HG03378 (cell line): Measurements from ENCODE around the gene ATP4B.
"Not testable (repeated sequence)": the region's sequence is repeated elsewhere in the genome, so short reads cannot be mapped to it uniquely, and the experiment has no call there.

Experiments
- ATAC-seq: cut with Tn5 transposase; IDR thresholded peaks from one replicate; pipeline ENCODE4 v1.9.1; 2021; ENCODE audit warnings: mild to moderate bottlenecking, moderate library complexity; ENCODE audit not compliant: unreplicated experiment

ATP4B gene

DNA sequence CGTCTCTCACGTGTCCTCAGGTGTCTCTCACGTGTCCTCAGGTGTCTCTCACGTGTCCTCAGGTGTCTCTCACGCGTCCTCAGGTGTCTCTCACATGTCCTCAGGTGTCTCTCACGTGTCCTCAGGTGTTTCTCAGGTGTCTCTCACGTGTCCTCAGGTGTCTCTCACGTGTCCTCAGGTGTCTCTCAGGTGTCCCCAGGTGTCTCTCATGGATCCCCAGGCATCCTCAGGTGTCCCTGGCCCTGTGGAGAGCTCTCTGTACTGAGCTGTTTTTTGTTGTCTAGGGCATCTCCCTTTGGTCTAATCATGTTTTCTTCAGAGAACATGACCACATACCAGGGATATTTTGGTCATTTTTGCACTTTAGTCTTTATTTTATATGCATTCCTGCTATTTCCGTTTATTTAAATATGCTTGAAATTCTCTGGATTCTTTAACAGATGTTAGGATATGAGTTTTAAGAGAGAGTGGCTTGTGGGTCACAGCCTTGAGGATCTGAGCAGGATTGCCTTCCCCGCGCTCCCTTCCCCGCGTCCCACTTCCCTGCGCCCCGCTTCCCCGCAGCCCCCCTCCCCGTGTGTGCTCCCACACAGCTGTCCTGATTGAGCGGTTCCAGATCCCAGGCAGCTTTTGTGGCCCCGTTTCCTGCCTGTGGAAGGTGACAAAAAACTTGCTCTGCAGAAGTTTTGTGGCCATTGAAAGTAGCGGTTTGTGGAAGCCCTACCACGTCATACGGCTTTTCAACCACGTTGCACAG is 31.9 kb downstream of the ATP4B start:
- ATAC-seq = no peak

DNA sequence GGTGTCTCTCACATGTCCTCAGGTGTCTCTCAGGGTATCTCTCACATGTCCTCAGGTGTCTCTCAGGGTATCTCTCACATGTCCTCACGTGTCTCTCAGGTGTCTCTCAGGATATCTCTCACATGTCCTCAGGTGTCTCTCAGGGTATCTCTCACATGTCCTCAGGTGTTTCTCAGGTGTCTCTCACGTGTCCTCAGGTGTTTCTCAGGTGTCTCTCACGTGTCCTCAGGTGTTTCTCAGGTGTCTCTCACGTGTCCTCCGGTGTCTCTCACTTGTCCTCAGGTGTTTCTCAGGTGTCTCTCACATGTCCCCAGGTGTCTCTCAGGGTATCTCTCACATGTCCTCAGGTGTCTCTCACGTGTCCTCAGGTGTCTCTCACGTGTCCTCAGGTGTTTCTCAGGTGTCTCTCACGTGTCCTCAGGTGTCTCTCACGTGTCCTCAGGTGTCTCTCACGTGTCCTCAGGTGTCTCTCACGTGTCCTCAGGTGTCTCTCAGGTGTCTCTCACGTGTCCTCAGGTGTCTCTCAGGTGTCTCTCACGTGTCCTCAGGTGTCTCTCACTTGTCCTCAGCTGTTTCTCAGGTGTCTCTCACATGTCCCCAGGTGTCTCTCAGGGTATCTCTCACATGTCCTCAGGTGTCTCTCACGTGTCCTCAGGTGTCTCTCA is 33.2 kb downstream of the ATP4B start:
- not testable (repeated sequence) for ATAC-seq

- ATAC-seq = no peak
Observed at GRCh38 chr13:113624235-113624587, 33.8 kb downstream of the ATP4B start.

DNA sequence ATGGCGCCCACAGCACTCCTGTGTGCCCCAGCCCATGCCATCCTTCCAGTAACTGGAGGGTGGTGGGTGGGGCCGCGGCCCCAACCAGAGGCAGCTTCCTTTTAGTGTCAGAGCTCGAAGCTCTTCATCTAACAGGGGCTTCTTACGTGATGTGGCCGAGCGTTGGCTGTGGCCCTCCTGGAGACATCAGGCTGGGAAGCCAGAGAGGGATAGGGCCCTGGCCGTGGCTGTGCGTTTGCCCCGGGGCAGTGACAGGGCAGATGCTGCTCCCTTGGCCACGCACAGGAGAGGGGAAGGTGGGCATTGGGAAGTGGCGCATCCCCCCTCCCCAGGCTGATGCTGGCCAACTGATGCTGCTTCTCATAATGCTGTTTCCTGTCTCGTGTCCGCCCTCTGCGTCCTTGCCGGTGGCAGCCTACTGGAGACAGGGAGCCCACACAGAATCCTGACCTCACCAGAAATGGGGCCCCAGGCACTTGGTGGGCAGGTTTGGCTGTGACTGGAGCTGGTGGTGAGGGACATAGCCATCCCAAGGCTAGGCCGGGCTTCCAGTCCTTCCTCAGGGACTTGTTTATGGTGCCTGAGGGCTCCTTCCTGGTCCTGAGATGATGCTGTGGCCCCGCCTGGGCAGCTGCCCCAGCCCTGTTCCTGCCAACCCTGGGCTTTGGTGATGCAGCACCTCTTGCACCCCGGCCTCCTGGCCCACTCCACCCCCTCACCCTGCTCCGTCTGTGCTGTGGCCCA is 34.3 kb downstream of the ATP4B start:
- ATAC-seq = no peak

DNA sequence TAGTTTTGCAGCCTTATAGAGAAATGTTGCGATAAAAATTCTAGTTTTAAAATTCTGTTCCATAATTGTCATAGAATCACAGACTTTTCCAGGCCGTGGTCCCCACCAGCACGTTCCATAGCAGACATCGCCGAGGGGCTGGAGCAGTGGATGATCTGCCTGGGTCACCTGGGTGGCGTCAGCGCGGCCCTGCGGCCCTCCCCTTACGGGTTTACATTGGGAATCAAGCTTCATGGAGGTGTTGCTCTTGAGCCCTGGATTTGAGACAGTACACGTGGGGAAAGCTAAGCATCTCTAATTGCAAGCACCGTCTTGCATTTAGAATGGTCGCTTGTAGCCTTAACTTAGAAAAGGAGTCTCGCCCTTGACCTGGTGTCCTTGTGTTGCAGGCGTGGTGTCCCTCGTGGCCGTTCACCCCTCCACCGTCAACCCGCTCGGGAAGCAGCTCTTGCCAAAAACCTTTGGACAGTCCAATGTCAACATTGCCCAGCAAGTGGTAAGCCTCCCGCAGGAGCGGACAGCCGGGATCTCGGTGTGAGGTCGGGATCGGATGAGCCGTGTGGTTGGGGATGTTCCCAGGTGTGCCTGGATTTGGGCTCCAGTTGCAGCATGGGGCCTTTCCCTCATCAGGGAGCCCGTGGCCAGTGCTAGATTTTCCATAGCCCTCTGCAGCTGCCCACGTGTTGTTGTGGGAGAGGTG is 35.1 kb downstream of the ATP4B start:
- ATAC-seq = no peak

DNA sequence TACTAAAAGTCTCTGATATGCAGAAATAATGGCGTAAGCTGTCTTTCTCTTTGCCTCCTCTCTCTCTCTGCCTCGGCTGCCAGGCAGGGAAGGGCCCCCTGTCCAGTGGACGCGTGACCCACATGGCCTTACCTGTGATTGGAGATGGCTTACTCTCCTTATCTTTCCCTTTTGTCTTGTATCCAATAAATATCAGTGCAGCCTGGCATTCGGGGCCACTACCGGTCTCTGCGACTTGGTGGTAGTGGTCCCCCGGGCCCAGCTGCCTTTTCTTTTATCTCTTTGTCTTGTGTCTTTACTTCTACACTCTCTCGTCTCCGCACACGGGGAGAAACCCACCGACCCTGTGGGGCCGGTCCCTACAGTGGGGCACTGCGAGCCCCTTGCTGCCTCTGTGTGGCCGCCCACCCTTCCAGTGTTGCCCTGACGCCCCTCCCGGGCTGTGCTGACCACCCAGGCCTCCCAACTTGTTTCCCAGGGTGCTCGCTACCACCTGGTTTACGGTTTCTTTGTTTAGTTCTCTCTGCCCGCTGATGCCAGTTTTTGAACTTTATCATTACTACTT is 35.9 kb downstream of the ATP4B start:
- not testable (repeated sequence) for ATAC-seq

GRCh38 chr13:113621498-113621897 is 36.5 kb downstream of the ATP4B start:
- not testable (repeated sequence) for ATAC-seq

DNA sequence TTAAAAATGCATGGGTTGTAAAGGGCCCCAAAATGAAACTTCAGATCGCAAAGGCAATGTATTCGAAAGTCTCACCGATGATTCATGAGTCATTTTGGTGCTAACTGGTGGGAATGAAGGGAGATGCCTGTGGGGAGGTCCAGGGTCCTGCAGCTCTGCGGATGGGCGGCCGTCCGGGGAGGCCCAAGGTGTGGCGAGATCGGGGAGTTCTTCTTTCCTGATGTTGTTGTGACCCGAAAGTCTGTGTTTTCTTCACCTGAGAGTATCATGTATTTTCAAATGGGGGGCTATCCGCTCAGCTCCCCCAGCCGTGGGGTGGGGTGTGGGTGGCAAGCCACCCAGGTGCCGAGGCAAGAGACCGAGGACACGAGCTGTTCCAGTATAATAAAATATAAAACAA is 37.0 kb downstream of the ATP4B start:
- ATAC-seq = no peak

DNA sequence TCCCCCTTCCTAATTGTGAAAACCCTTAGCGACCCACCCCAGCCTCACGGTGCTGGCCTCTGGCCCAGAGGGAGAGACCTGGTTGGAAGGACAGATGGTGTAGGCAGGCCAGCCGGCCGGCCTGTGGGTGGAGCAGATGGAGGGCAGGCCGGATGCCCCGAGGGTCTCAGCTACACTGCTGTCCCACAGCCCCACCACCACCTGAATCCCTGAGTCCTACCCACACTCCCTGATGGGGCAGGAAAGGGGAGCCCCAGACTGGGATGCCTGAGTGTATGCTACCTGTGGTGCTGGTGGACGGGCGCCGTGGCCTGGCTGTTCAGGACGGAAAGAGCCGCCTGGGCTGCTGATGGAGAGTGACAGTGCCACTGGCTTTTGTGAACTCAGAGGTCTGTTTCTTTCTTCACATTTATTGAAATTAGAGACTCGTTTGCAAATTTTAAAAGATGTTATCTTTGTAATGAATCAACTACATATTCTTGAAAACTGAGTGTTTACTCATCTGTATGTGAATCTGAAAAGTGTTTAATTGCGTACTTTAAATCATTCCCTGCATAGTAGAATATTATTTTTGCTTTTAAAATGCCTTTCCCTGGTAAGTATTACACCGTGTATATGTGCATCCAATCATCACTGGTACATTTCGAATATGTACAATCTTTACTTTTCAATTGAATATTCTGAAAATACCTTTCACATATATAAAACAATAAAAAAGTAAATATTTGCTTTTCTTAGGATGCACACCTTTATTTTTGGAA is 37.8 kb downstream of the ATP4B start:
- ATAC-seq = no peak

GRCh38 chr13:113618455-113618854 is 39.5 kb downstream of the ATP4B start:
- ATAC-seq = no peak

GRCh38 chr13:113617961-113618360 is 40.0 kb downstream of the ATP4B start:
- ATAC-seq = no peak

DNA sequence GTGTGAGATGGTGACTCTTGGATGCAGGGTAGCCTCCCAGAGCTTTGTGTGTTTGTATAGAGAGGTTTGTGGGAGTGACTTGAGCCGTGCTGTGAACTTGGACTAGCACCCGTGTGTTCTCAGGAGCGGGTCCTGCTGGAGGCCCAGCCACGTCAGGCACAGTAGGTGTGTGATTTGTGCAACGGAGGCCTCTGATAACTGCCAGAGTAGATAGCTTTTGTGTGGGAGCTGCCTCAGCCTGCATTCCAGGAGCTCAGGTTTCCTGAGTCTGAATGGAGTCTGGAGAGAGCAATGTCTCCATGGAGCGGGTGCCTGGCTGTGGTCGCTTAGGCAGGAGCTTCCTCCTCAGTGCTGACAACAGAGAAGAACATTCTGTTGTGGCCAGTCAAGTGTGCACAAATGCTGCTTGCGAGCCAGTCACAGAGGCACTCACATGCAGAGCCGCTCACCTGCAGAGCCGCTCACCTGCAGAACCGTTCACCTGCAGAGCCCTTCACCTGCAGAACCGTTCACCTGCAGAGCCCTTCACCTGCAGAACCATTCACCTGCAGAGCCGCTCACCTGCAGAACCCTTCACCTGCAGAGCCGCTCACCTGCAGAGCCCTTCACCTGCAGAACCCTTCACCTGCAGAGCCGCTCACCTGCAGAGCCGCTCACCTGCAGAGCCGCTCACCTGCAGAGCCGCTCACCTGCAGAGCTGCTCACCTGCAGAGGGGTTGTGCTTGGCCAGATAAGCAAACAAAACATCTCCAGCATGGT is 40.8 kb downstream of the ATP4B start:
- no peak for ATAC-seq

GRCh38 chr13:113616281-113616906 is 41.6 kb downstream of the ATP4B start:
- ATAC-seq = no peak

- no peak for ATAC-seq
Observed at GRCh38 chr13:113613789-113614379, 44.1 kb downstream of the ATP4B start.

GRCh38 chr13:113612607-113613006 is 45.4 kb downstream of the ATP4B start:
- no peak for ATAC-seq

DNA sequence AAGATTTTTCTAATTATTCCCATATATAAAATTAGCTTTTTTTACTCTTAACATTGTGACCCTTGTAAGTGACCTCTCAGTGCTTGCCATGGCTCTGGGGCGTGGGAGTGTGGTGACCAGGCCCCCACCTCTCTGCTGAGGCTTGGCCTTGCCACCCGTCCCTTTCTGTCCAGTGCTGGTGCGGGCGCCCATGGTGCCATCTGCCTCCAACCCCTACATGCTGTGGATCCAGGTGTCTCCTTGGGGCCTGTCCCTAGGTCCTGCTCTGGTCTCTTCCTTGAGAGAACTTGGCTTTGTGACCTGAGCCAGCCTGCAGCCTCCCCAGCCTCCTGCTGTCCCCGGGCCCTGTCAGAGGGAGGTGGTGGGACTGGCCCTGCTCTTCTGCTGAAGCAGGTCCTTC is 46.0 kb downstream of the ATP4B start:
- no peak for ATAC-seq

- ATAC-seq = no peak
Observed at GRCh38 chr13:113610266-113610665, 47.7 kb downstream of the ATP4B start.

DNA sequence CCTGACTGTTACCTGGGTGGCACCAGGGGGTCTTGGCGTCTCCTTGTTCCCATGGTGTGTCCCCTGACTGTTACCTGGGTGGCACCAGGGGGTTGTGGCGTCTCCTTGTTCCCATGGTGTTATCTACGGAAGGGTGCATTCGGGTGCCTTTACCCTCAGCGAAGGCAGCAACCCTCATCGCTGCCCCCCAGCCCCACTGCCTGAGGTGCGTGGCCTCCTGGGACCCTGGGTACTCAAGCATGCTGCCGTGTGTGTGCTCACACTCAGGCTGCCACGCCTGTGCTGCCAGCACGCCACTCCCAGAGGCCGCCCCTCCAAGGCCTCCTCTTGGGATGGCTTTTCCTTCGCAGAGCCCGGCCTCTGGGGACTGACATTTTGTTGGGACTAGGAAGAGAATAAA is 48.4 kb downstream of the ATP4B start:
- ATAC-seq = no peak
